ENCODE results near the gene MTCH1.
A peak's percentile ranks its signal among the peaks of the same experiment; 100 is the strongest.

Gene MTCH1

GRCh38 chr6:37032239-37032638, 46.2 kb upstream of the MTCH1 start:
- TF ChIP-seq MAX (IDR thresholded peaks at IDR 0.05) = no peak
- no peak for TF ChIP-seq TAF1 (IDR thresholded peaks at IDR 0.05; ENCODE audit: low read depth)
- TF ChIP-seq RAD21 (IDR thresholded peaks at IDR 0.05; ENCODE audit: low read depth) = no peak
- TF ChIP-seq FOXM1 (IDR thresholded peaks at IDR 0.05; ENCODE audit: borderline replicate concordance, low read depth) = no peak
- TF ChIP-seq TEAD4 (IDR thresholded peaks at IDR 0.05) = no peak
- TF ChIP-seq NFIC (IDR thresholded peaks at IDR 0.05) = no peak
- no peak for TF ChIP-seq YY1 (IDR thresholded peaks at IDR 0.05; ENCODE audit: low read depth)
- TF ChIP-seq REST (IDR thresholded peaks at IDR 0.05; ENCODE audit: low read depth) = no peak
- no peak for TF ChIP-seq ZBTB7A (IDR thresholded peaks at IDR 0.05; ENCODE audit: low read depth)
- no peak for TF ChIP-seq EGR1 (IDR thresholded peaks at IDR 0.05)
- TF ChIP-seq CREB1 (IDR thresholded peaks at IDR 0.05; ENCODE audit: low read depth) = no peak
- TF ChIP-seq CEBPB (IDR thresholded peaks at IDR 0.05) = no peak
- TF ChIP-seq USF1 (IDR thresholded peaks at IDR 0.05) = no peak
- TF ChIP-seq TCF12 (IDR thresholded peaks at IDR 0.05; ENCODE audit: low read depth) = no peak

- TF ChIP-seq FOXM1 (IDR thresholded peaks at IDR 0.05; ENCODE audit: borderline replicate concordance, low read depth) (no peak), TCF12 (IDR thresholded peaks at IDR 0.05; ENCODE audit: low read depth) (no peak), NFIC (IDR thresholded peaks at IDR 0.05) (no peak), USF1 (IDR thresholded peaks at IDR 0.05) (no peak), EGR1 (IDR thresholded peaks at IDR 0.05) (no peak), TEAD4 (IDR thresholded peaks at IDR 0.05) (no peak), CEBPB (IDR thresholded peaks at IDR 0.05) (no peak), CREB1 (IDR thresholded peaks at IDR 0.05; ENCODE audit: low read depth) (no peak), RAD21 (IDR thresholded peaks at IDR 0.05; ENCODE audit: low read depth) (no peak), YY1 (IDR thresholded peaks at IDR 0.05; ENCODE audit: low read depth) (no peak), ZBTB7A (IDR thresholded peaks at IDR 0.05; ENCODE audit: low read depth) (no peak), MAX (IDR thresholded peaks at IDR 0.05) (no peak), REST (IDR thresholded peaks at IDR 0.05; ENCODE audit: low read depth) (no peak)
Measured at GRCh38 chr6:37030599-37030998, 44.6 kb upstream of the MTCH1 start.

- TF ChIP-seq FOXM1 (IDR thresholded peaks at IDR 0.05; ENCODE audit: borderline replicate concordance, low read depth) (no peak), USF1 (IDR thresholded peaks at IDR 0.05) (no peak), RAD21 (IDR thresholded peaks at IDR 0.05; ENCODE audit: low read depth) (peak; percentile 84), CREB1 (IDR thresholded peaks at IDR 0.05; ENCODE audit: low read depth) (no peak)
Measured at GRCh38 chr6:37029249-37029971, 43.4 kb upstream of the MTCH1 start.

- TF ChIP-seq FOXM1 (IDR thresholded peaks at IDR 0.05; ENCODE audit: borderline replicate concordance, low read depth) (no peak), MAX (IDR thresholded peaks at IDR 0.05) (no peak), NFIC (IDR thresholded peaks at IDR 0.05) (no peak), USF1 (IDR thresholded peaks at IDR 0.05) (no peak), CEBPB (IDR thresholded peaks at IDR 0.05) (no peak)
Measured at GRCh38 chr6:37027811-37028469, 41.9 kb upstream of the MTCH1 start.
